ENCODE results near the gene ADGRG3. TPM values are rescaled to one million over a fixed set of nuclear protein-coding genes. Genes with fewer than 3 reads are reported as not detected.
"Not testable (repeated sequence)": the region's sequence is repeated elsewhere in the genome, so short reads cannot be mapped to it uniquely, and the experiment has no call there.

ADGRG3 gene
- total RNA-seq, 4 donors from 2014 or later, result 0.71 TPM; not detected in 3

- no peaks in the 10 kb centered on the region for H3K4me1 ChIP-seq
- intact Hi-C loops (cut with DNase I; ENCODE audit: low total_unique reads), result no loop called here
- H3K4me3 ChIP-seq, result no peak overlapping the region
- no peaks in the 10 kb centered on the region for H3K36me3 ChIP-seq
- H3K9me3 ChIP-seq, result no peaks in the 10 kb centered on the region
- in situ Hi-C loops (cut with MboI; ENCODE audit: low sequenced_read_pairs in 4 of 4), result no loop called here
- TF ChIP-seq CTCF (IDR thresholded peaks at IDR 0.05 in 4 of 5, conservative IDR thresholded peaks at IDR 0.05 in 1 of 5) (no peak), POLR2A (IDR thresholded peaks at IDR 0.05) (no peak)
- ATAC-seq (no peak), DNase-seq (no peak)
- H3K27me3 ChIP-seq, result no peaks in the 10 kb centered on the region
- H3K27ac ChIP-seq, result no peak overlapping the region
Measured at GRCh38 chr16:57668630-57669475, 747 bp downstream of the ADGRG3 start.

GRCh38 chr16:57669476-57670162 lies 1.5 kb downstream of the ADGRG3 start:
- Histone ChIP-seq H3K9me3 (no peaks in the 10 kb centered on the region), H3K27ac (no peak overlapping the region), H3K27me3 (no peaks in the 10 kb centered on the region), H3K4me1 (no peaks in the 10 kb centered on the region), H3K36me3 (no peaks in the 10 kb centered on the region), H3K4me3 (no peak overlapping the region)
- in situ Hi-C loops (cut with MboI; ENCODE audit: low sequenced_read_pairs in 4 of 4) (no loop called here), intact Hi-C loops (cut with DNase I; ENCODE audit: low total_unique reads) (no loop called here)
- TF ChIP-seq POLR2A (IDR thresholded peaks at IDR 0.05) (no peak), CTCF (IDR thresholded peaks at IDR 0.05 in 4 of 5, conservative IDR thresholded peaks at IDR 0.05 in 1 of 5) (no peak)
- DNase-seq, result no peak
- no peak for ATAC-seq

GRCh38 chr16:57670196-57670595 lies 2.1 kb downstream of the ADGRG3 start:
- TF ChIP-seq CTCF (IDR thresholded peaks at IDR 0.05 in 4 of 5, conservative IDR thresholded peaks at IDR 0.05 in 1 of 5) (no peak), POLR2A (IDR thresholded peaks at IDR 0.05) (no peak)
- no peak for ATAC-seq
- H3K27ac ChIP-seq, result no peak overlapping the region
- in situ Hi-C loops (cut with MboI; ENCODE audit: low sequenced_read_pairs in 4 of 4) (no loop called here), intact Hi-C loops (cut with DNase I; ENCODE audit: low total_unique reads) (no loop called here)
- no peaks in the 10 kb centered on the region for H3K9me3 ChIP-seq
- no peaks in the 10 kb centered on the region for H3K27me3 ChIP-seq
- H3K4me1 ChIP-seq, result no peaks in the 10 kb centered on the region
- no peak for DNase-seq
- no peak overlapping the region for H3K4me3 ChIP-seq
- H3K36me3 ChIP-seq, result no peaks in the 10 kb centered on the region

GRCh38 chr16:57671451-57671850 lies 3.3 kb downstream of the ADGRG3 start:
- H3K27me3 ChIP-seq; H3K4me3 ChIP-seq; intact Hi-C loops (cut with DNase I; ENCODE audit: low total_unique reads); H3K4me1 ChIP-seq; ATAC-seq; in situ Hi-C loops (cut with MboI; ENCODE audit: low sequenced_read_pairs in 4 of 4); H3K27ac ChIP-seq; H3K36me3 ChIP-seq; DNase-seq; H3K9me3 ChIP-seq: not testable (repeated sequence)

- in situ Hi-C loops (cut with MboI; ENCODE audit: low sequenced_read_pairs in 4 of 4), result no loop called here
- no peak overlapping the region for H3K4me3 ChIP-seq
- no peak overlapping the region for H3K27ac ChIP-seq
- DNase-seq (no peak), ATAC-seq (no peak)
- H3K4me1 ChIP-seq, result peaks cover 0 to 5% of the 10 kb centered on the region in 2 donors
- TF ChIP-seq CTCF (IDR thresholded peaks at IDR 0.05 in 4 of 5, conservative IDR thresholded peaks at IDR 0.05 in 1 of 5), result no peak
- intact Hi-C loops (cut with DNase I; ENCODE audit: low total_unique reads), result no loop called here
- H3K36me3 ChIP-seq, result no peaks in the 10 kb centered on the region
- no peaks in the 10 kb centered on the region for H3K9me3 ChIP-seq
- H3K27me3 ChIP-seq, result no peaks in the 10 kb centered on the region
Measured at GRCh38 chr16:57672416-57672815, 4.3 kb downstream of the ADGRG3 start.

Measured in gastrocnemius medialis (tissue), 4 donors.